Measurements from ENCODE around the gene PCDHGA1.

GRCh38 chr5:141527426-141527825 is 197.1 kb downstream of the PCDHGA1 start:
- TF ChIP-seq CTCF (IDR thresholded peaks at IDR 0.05; ENCODE audit: low read depth, low read length, poor library complexity, severe bottlenecking), result no peak
- TF ChIP-seq EZH2phosphoT487 (IDR thresholded peaks at IDR 0.05; ENCODE audit: borderline replicate concordance, low read length), result no peak

Measured in DOHH2 (cell line).